Keratinocyte (primary cell): ENCODE measurements around the gene FGFR3. TPM values are rescaled to one million over a fixed set of nuclear protein-coding genes. Genes with fewer than 3 reads are reported as not detected.

ENCODE experiments used
- DNase-seq: peaks from one replicate; pipeline ENCODE4 v3.0.0-alpha.2; 2011; ENCODE audit warnings: low read depth, missing footprints, low spot score
- FAIRE-seq: peaks from 2 replicates; lab custom pipeline; 2011; peaks lifted over from hg19 to GRCh38; lab: Jason Lieb, UNC
- H2AFZ ChIP-seq: 2 replicates; pipeline ENCODE4 v1.6.0; 2012; ENCODE audit warnings: low read length, control low read depth, inconsistent platforms; ENCODE audit not compliant: control insufficient read depth
- H3K27ac ChIP-seq: 2 replicates; pipeline ENCODE4 v1.5.1; 2011; ENCODE audit warnings: low read length; ENCODE audit not compliant: control insufficient read depth, insufficient read depth
- H3K27me3 ChIP-seq: 3 replicates; pipeline ENCODE4 v1.6.0; 2011; ENCODE audit warnings: low read length; ENCODE audit not compliant: control insufficient read depth, insufficient read depth; ENCODE audit errors: extremely low read depth
- H3K36me3 ChIP-seq, 2 experiments: 2 replicates in 1 of 2; 3 replicates in 1 of 2; pipeline ENCODE4 v1.5.1; 2011; ENCODE audit warnings: low read length in 2 of 2, mild to moderate bottlenecking in 1 of 2; ENCODE audit not compliant: control insufficient read depth in 2 of 2, insufficient read depth in 2 of 2; ENCODE audit errors: extremely low read depth in 1 of 2
- H3K4me1 ChIP-seq: 3 replicates; pipeline ENCODE4 v1.5.1; 2011; ENCODE audit warnings: low read length; ENCODE audit not compliant: control insufficient read depth, insufficient read depth; ENCODE audit errors: extremely low read depth
- H3K4me2 ChIP-seq: 3 replicates; pipeline ENCODE4 v1.6.0; 2011; ENCODE audit warnings: low read depth, low read length; ENCODE audit not compliant: control insufficient read depth, insufficient read depth; ENCODE audit errors: extremely low read depth
- H3K4me3 ChIP-seq, 3 experiments: fragments of 200-600 bp in 1 of 3; sonication (generic) in 1 of 3; 2 replicates in 2 of 3; 3 replicates in 1 of 3; pipeline ENCODE4 v1.5.1; 2011 to 2016; ENCODE audit warnings: low read length in 3 of 3, mild to moderate bottlenecking in 3 of 3, control low read depth in 2 of 3, inconsistent platforms in 1 of 3, low read depth in 1 of 3, mixed read lengths in 1 of 3, mixed run types in 1 of 3, moderate library complexity in 1 of 3; ENCODE audit not compliant: control insufficient read depth in 2 of 3, insufficient read depth in 2 of 3; ENCODE audit errors: extremely low read depth in 1 of 3
- H3K79me2 ChIP-seq: 2 replicates; pipeline ENCODE4 v1.6.0; 2012; ENCODE audit warnings: low read length; ENCODE audit not compliant: control insufficient read depth, insufficient read depth
- H3K9ac ChIP-seq: 3 replicates; pipeline ENCODE4 v1.6.0; 2011; ENCODE audit warnings: low read length; ENCODE audit not compliant: control insufficient read depth, insufficient read depth; ENCODE audit errors: extremely low read depth
- H3K9me1 ChIP-seq: 3 replicates; pipeline ENCODE4 v1.6.0; 2011; ENCODE audit warnings: low read length; ENCODE audit not compliant: control insufficient read depth, insufficient read depth; ENCODE audit errors: extremely low read depth
- H3K9me3 ChIP-seq: 2 replicates; pipeline ENCODE4 v1.5.1; 2012; ENCODE audit warnings: low read depth, low read length; ENCODE audit not compliant: control insufficient read depth
- H4K20me1 ChIP-seq: 3 replicates; pipeline ENCODE4 v1.6.0; 2011; ENCODE audit warnings: low read length; ENCODE audit not compliant: control insufficient read depth, insufficient read depth; ENCODE audit errors: extremely low read depth
- EZH2 ChIP-seq: IDR thresholded peaks from one replicate; pipeline ENCODE4 v1.6.1; 2012; ENCODE audit warnings: inconsistent platforms, mild to moderate bottlenecking, low read length, moderate library complexity
- dilution Hi-C: fragments of 300-500 bp; cut with MboI; formaldehyde crosslinking; loops from one replicate; pipeline ENCODE4 v1.7.0; 2020; ENCODE audit warnings: low sequenced_read_pairs; ENCODE audit not compliant: extremely low pct_ligation_motif_present
- polyA plus RNA-seq, 5 experiments: library from polyadenylated mRNA; depleted of rRNA in 3 of 5; stranded (reverse) in 3 of 5; stranded (forward) in 1 of 5; unstranded in 1 of 5; fragments of >200 nt; gene quantifications; 1 replicate in 1 of 5; 2 replicates in 3 of 5; 3 replicates in 1 of 5; pipeline versions ENCODE4 v1.2.1 to v1.2.3, GENCODE V29; 2011 to 2012; ENCODE audit warnings: missing spikeins in 2 of 5, low read depth in 1 of 5, low replicate concordance in 1 of 5
- TF ChIP-seq, protein P1 (sequence below), 3 experiments: IDR thresholded peaks in 1 of 3; conservative IDR thresholded peaks in 1 of 3; optimal IDR thresholded peaks in 1 of 3; 2 replicates in 2 of 3; 3 replicates in 1 of 3; pipeline versions ENCODE3 to v1.5.1; 2011; ENCODE audit warnings: low read length in 3 of 3, mild to moderate bottlenecking in 3 of 3, moderate library complexity in 2 of 3, control low read depth in 1 of 3, inconsistent platforms in 1 of 3; ENCODE audit not compliant: insufficient read depth in 2 of 3; ENCODE audit errors: extremely low read depth in 1 of 3

The FGFR3 gene
- polyA plus RNA-seq, 1 donor (not counting 4 experiments of a cell fraction or from before 2014, with no cell fraction given), result 45.2 TPM

- no peaks in the 10 kb centered on the region for H3K9me1 ChIP-seq
- H3K4me2 ChIP-seq, result no peak overlapping the region
- H3K9me3 ChIP-seq, result no peaks in the 10 kb centered on the region
- H3K9ac ChIP-seq, result no peak overlapping the region
- DNase-seq, result no peak
- no peak for TF ChIP-seq EZH2
- TF ChIP-seq, protein P1, sequence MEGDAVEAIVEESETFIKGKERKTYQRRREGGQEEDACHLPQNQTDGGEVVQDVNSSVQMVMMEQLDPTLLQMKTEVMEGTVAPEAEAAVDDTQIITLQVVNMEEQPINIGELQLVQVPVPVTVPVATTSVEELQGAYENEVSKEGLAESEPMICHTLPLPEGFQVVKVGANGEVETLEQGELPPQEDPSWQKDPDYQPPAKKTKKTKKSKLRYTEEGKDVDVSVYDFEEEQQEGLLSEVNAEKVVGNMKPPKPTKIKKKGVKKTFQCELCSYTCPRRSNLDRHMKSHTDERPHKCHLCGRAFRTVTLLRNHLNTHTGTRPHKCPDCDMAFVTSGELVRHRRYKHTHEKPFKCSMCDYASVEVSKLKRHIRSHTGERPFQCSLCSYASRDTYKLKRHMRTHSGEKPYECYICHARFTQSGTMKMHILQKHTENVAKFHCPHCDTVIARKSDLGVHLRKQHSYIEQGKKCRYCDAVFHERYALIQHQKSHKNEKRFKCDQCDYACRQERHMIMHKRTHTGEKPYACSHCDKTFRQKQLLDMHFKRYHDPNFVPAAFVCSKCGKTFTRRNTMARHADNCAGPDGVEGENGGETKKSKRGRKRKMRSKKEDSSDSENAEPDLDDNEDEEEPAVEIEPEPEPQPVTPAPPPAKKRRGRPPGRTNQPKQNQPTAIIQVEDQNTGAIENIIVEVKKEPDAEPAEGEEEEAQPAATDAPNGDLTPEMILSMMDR (optimal IDR thresholded peaks at IDR 0.05 in 1 of 3, IDR thresholded peaks at IDR 0.05 in 1 of 3, conservative IDR thresholded peaks at IDR 0.05 in 1 of 3; ENCODE audit: extremely low read depth in 1 of 3, insufficient read depth in 2 of 3, low read length in 3 of 3), result no peak
- H3K36me3 ChIP-seq, result peaks cover 28 to 39% of the 10 kb centered on the region in 2 experiments
- no peaks in the 10 kb centered on the region for H3K79me2 ChIP-seq
- H3K27me3 ChIP-seq, result no peaks in the 10 kb centered on the region
- FAIRE-seq, result no peak
- dilution Hi-C loops, result no loop called here
- H3K4me3 ChIP-seq, result no peak overlapping the region
- H4K20me1 ChIP-seq, result peaks cover 8% of the 10 kb centered on the region
- no peak overlapping the region for H3K27ac ChIP-seq
- H2AFZ ChIP-seq, result no peak overlapping the region
- no peaks in the 10 kb centered on the region for H3K4me1 ChIP-seq
Observed at GRCh38 chr4:1813915-1814314, 20.8 kb downstream of the FGFR3 start.

- H3K4me1 ChIP-seq, result no peaks in the 10 kb centered on the region
- no peak for DNase-seq
- H4K20me1 ChIP-seq, result peaks cover 6% of the 10 kb centered on the region
- no peaks in the 10 kb centered on the region for H3K9me3 ChIP-seq
- TF ChIP-seq, protein P1 (optimal IDR thresholded peaks at IDR 0.05 in 1 of 3, IDR thresholded peaks at IDR 0.05 in 1 of 3, conservative IDR thresholded peaks at IDR 0.05 in 1 of 3; ENCODE audit: extremely low read depth in 1 of 3, insufficient read depth in 2 of 3, low read length in 3 of 3), result no peak
- no peak for TF ChIP-seq EZH2
- no peak overlapping the region for H3K9ac ChIP-seq
- H3K27ac ChIP-seq, result no peak overlapping the region
- H3K27me3 ChIP-seq, result no peaks in the 10 kb centered on the region
- peaks cover 32 to 42% of the 10 kb centered on the region in 2 experiments for H3K36me3 ChIP-seq
- no peak overlapping the region for H2AFZ ChIP-seq
- H3K4me2 ChIP-seq, result no peak overlapping the region
- dilution Hi-C loops, result no loop called here
- no peak for FAIRE-seq
- no peak overlapping the region for H3K4me3 ChIP-seq
- no peaks in the 10 kb centered on the region for H3K79me2 ChIP-seq
- H3K9me1 ChIP-seq, result no peaks in the 10 kb centered on the region
Observed at GRCh38 chr4:1814453-1814852, 21.4 kb downstream of the FGFR3 start.
